Ishikawa (cell line): ENCODE measurements around the gene MYH6.

Experiments used
- CEBPB ChIP-seq: IDR thresholded peaks from 2 replicates; pipeline ENCODE4 v1.6.1; 2012
- CREB1 ChIP-seq: IDR thresholded peaks from 2 replicates; pipeline ENCODE4 v1.6.1; 2012; ENCODE audit warnings: low read depth
- EP300 ChIP-seq: IDR thresholded peaks from 2 replicates; pipeline ENCODE4 v1.6.1; 2012; ENCODE audit warnings: borderline replicate concordance
- MAX ChIP-seq: IDR thresholded peaks from 2 replicates; pipeline ENCODE4 v1.6.1; 2012
- RAD21 ChIP-seq: IDR thresholded peaks from 2 replicates; pipeline ENCODE4 v1.6.1; 2012; ENCODE audit warnings: low read depth
- REST ChIP-seq: IDR thresholded peaks from 2 replicates; pipeline ENCODE4 v1.6.1; 2012; ENCODE audit warnings: low read depth, mild to moderate bottlenecking
- TCF12 ChIP-seq: IDR thresholded peaks from 2 replicates; pipeline ENCODE4 v1.6.1; 2012; ENCODE audit warnings: low read depth
- USF1 ChIP-seq: IDR thresholded peaks from 2 replicates; pipeline ENCODE4 v1.6.1; 2012
- YY1 ChIP-seq: IDR thresholded peaks from 2 replicates; pipeline ENCODE4 v1.6.1; 2012; ENCODE audit warnings: low read depth

GRCh38 chr14:23377198-23377550 lies 30.9 kb downstream of the MYH6 start:
- TF ChIP-seq MAX (no peak), REST (no peak), TCF12 (no peak), RAD21 (no peak), CEBPB (no peak), CREB1 (no peak), USF1 (no peak), EP300 (no peak), YY1 (no peak)
